Stimulated activated effector memory CD8-positive, alpha-beta T cell treated with anti-CD3 and anti-CD28 coated beads, Interleukin-12 subunit alpha, Interleukin-12 subunit beta, amount 100 ng/mL, for 72 hours (primary cell): ENCODE results near the gene AK1.
"Not testable (repeated sequence)": the region's sequence is repeated elsewhere in the genome, so short reads cannot be mapped to it uniquely, and the experiment has no call there.

Source experiments
- ATAC-seq: fragments of 150-1000 bp; cut with Tn5 transposase; 2 replicates; pipeline ENCODE4 v1.10.0; 2021
- DNase-seq, 2 donors: peaks; one replicate each; pipeline ENCODE4 v3.0.0; 2021 to 2022; ENCODE audit warnings: low spot score in 2 of 2
- H3K27ac Mint-ChIP-seq: one replicate; pipeline ENCODE4 v1.8.0; 2022; ENCODE audit warnings: mild to moderate bottlenecking, mixed read lengths
- H3K36me3 Mint-ChIP-seq: one replicate; pipeline ENCODE4 v1.8.0; 2022; ENCODE audit warnings: mild to moderate bottlenecking, mixed read lengths
- H3K4me1 Mint-ChIP-seq: one replicate; pipeline ENCODE4 v1.8.0; 2022; ENCODE audit warnings: mixed read lengths
- H3K4me3 Mint-ChIP-seq: one replicate; pipeline ENCODE4 v1.8.0; 2022; ENCODE audit warnings: mild to moderate bottlenecking, mixed read lengths
- H3K9me3 Mint-ChIP-seq: one replicate; pipeline ENCODE4 v1.8.0; 2022; ENCODE audit warnings: mixed read lengths

The AK1 gene

DNA sequence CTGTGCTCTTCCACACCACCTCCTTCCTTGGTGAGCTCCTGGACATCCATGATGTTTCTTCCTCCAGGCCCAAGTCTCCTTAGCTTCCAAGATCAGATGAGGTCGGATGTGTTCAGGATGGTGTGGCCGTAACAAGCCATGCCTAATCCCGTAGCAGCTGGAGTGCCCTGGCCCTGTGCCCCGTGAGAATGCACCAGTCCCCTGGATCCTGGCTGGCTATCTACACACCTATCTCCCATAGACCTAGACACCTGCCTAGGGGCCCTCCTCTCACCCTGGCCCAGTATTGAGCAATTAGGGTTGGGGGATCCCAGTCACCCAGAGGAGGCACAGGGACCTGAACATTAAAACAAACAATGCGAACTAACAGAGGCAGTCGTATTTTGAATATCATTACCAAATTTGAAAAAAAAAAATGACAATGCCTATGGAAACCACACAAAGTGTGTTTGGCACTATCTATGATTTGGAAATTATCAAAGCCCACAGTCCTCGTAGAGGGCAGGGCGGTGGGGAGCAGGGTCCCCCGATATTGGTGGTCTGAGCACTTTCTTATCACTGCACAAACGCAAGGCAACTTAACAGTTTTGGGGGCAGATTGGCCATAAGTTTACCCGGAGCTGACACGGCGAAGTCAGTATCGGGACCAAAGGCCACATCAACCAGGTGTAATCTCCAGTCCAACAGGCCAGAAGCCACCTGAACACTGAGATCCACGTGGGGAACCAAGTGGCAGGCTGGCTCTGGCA lies 36.2 kb downstream of the AK1 start:
- no peaks in the 10 kb centered on the region for H3K9me3 Mint-ChIP-seq
- DNase-seq (no peak), ATAC-seq (no peak)
- H3K27ac Mint-ChIP-seq: no peak overlapping the region
- H3K4me1 Mint-ChIP-seq: no peaks in the 10 kb centered on the region
- H3K4me3 Mint-ChIP-seq: no peak overlapping the region
- H3K36me3 Mint-ChIP-seq: peaks cover 10% of the 10 kb centered on the region

DNA sequence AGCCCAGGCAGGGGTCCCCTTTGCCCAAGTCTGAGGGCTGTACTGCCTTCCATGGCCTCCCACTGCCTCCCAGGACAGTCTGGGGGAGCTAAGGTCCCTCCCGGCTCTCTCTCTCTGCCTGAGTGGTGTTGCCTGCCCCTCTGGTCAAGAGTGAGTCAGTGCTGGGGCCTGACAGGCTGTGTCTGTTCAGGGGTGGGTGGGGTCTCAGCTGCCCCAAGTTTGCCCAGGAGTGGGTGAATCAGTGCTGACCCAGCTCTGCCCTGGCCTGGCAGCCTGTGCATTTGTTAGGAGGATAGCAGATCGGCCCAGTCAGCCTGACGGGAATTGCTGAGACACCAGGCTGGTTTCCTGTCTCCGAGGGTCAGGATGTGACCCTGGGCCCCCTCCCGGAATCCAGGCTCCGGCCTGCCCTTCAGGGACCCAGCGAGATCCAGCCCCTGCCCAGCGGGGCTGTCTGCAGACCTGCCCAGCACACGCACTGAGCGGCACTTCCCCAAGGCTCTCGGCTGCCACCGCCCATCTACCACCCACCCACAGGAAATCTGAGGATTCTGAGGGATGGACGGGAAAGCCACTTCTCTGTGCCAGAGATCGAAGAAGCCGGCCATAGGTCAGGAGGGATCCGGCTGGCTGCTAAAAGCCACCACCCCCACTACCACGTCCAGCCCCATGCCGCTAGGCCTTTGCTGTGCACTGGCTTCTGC lies 38.9 kb downstream of the AK1 start:
- H3K27ac Mint-ChIP-seq: peak overlapping the region; percentile 76
- no peaks in the 10 kb centered on the region for H3K9me3 Mint-ChIP-seq
- H3K4me1 Mint-ChIP-seq: peaks cover 12% of the 10 kb centered on the region
- no peak overlapping the region for H3K4me3 Mint-ChIP-seq
- DNase-seq (no peak), ATAC-seq (peak; percentile 22)
- peaks cover 10% of the 10 kb centered on the region for H3K36me3 Mint-ChIP-seq

DNA sequence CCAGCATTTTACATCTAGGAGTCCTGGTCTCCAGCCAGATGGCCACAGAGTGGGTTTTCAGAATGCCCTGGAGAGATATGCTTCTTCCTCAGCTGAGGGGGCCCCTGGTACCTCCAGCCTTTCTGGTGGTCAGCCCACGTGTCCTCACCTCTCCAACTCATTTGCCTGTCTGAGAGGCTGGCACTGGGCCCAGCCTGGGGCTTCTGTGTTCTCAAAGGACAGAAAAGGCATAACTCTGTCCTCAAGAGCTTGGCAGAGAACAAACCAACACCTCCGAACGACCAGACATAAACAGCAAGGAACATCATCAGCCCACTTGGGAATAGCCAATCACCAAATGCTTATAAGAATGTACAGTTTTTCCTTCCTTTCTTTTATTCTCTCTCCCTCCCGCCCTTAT lies 40.1 kb downstream of the AK1 start:
- Mint-ChIP-seq H3K4me3 (no peak overlapping the region), H3K27ac (peak overlapping the region; percentile 76), H3K36me3 (peaks cover 10% of the 10 kb centered on the region), H3K4me1 (peaks cover 12% of the 10 kb centered on the region), H3K9me3 (no peaks in the 10 kb centered on the region)
- ATAC-seq (no peak), DNase-seq (no peak)

DNA sequence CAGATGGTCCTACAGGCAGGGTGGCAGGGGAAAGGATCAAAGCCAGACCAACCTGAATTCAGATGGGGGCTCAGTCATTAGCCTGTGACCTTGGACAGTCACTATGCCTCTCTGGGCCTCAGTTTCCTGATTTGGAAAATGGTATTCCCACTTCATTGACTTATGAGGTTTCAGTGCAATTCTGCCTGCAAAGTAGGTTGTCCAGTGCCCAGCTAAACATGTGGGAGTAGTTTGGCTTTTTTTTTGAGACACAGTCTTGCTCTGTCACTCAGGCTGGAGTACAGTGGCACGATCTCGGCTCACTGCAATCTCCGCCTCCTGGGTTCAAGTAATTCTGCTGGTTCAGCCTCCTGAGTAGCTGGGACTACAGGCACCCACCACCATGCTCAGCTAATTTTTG lies 40.9 kb downstream of the AK1 start:
- H3K36me3 Mint-ChIP-seq, H3K9me3 Mint-ChIP-seq, H3K4me3 Mint-ChIP-seq, ATAC-seq, DNase-seq: not testable (repeated sequence)
- Mint-ChIP-seq H3K4me1 (peaks cover 12% of the 10 kb centered on the region), H3K27ac (peak overlapping the region; percentile 78)

DNA sequence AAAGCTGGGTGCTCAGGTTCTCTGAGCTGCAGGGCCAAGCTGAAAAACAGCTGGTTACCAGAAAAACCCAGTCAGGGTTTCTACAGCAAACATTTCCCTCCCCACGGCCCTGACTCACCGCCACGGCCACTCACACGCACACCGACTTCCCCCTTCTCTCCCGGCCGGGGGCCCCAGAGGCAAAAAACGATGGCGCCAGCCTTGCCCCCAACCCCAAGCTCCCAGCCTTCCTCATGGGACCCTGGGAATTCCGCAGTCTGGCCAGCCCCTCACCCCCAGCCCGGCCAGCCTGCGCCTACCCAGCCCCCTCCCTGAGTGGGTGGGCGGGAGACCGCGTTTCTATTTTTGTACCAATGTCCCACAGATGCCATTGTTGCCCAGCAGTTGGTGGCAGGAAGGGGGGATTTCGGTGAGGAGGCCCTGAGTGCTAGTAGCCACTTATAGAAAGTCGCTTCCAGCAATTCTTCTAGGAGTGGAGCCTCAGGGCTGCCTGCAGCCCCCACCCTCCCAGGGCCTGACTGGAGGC lies 41.4 kb downstream of the AK1 start:
- Mint-ChIP-seq H3K4me3 (no peak overlapping the region), H3K9me3 (no peaks in the 10 kb centered on the region), H3K36me3 (peaks cover under 1% of the 10 kb centered on the region), H3K27ac (peak overlapping the region; percentile 78), H3K4me1 (peaks cover 12% of the 10 kb centered on the region)
- peak; percentile 73 for ATAC-seq
- no peak for DNase-seq

DNA sequence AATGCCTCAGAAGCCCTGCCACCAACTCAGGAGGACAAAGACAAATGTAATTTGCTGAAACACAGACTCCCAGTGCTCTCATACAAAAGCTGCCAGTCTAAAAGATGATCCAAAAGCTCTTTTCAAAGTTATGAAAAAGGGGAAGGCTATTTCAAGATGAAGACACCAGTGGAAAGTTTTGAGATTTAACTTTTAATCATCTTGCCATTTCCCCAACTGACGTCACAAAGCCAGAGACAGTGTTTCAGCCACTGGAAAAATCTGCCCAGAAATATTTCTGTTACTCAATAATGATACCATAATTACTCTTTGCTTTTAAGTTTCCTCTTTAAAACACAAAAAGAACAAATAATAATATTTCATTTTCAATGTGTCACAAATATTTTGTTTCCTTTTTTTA lies 43.9 kb downstream of the AK1 start:
- H3K27ac Mint-ChIP-seq: no peak overlapping the region
- peaks cover 9% of the 10 kb centered on the region for H3K36me3 Mint-ChIP-seq
- no peak for ATAC-seq
- no peak for DNase-seq
- H3K9me3 Mint-ChIP-seq: no peaks in the 10 kb centered on the region
- peaks cover 16% of the 10 kb centered on the region for H3K4me1 Mint-ChIP-seq
- no peak overlapping the region for H3K4me3 Mint-ChIP-seq

DNA sequence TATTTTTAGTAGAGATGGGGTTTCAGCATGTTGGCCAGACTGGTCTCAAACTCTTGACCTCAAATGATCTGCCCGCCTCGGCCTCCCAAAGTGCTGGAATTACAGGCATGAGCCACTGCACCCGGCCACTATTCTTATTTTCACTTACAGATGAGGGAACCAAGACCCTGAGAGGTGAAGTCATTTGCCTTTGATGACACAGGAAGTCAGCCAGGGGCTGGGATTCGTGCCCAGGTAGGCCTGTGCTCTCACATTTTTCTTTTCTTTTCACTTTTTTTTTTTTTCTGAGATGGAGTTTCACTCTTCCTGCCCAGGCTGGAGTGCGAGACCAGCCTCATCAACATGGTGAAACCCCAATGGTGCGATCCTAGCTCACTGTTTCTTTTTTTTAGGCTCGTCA lies 45.2 kb downstream of the AK1 start:
- DNase-seq (no peak), ATAC-seq (no peak)
- Mint-ChIP-seq H3K4me1 (peaks cover 17% of the 10 kb centered on the region), H3K36me3 (peaks cover 10% of the 10 kb centered on the region), H3K4me3 (no peak overlapping the region), H3K9me3 (no peaks in the 10 kb centered on the region), H3K27ac (no peak overlapping the region)

DNA sequence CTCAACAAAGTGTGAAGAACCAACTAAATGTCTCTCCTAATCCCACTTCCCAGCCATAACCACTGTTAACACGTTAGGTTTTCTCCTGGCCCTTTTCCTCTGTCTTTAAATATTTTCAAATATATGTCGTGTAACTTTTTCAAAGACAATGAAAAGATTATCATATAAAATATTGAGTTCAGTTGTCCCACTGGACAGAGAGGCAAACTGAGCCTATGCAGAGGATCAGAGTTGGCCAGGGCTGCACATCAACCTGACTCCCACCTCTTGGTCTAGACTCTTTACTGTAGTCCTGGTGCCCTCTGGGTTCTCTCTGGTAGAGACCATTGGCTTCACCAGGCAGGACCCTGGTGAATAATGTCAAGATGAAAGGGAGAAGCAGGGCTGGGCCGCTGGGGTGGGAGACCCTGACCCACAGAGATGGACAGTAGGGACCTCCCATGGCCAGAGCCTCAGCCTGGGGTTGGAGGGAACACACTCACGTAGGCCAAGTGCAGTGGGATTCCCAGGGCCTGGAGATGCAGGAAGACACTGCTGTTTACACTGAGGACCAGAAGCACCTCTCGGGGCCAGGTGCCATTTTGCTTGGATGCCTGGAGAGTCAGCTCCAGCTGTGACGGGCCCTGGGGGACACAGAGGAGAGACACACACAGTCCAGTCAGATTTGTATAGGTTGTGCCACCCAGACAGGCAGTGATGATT lies 48.1 kb downstream of the AK1 start:
- DNase-seq: no peak
- H3K36me3 Mint-ChIP-seq: peaks cover 15% of the 10 kb centered on the region
- ATAC-seq: no peak
- peaks cover 5% of the 10 kb centered on the region for H3K4me1 Mint-ChIP-seq
- H3K9me3 Mint-ChIP-seq: no peaks in the 10 kb centered on the region
- H3K27ac Mint-ChIP-seq: peak overlapping the region; percentile 68
- peak overlapping the region; percentile 23 for H3K4me3 Mint-ChIP-seq

DNA sequence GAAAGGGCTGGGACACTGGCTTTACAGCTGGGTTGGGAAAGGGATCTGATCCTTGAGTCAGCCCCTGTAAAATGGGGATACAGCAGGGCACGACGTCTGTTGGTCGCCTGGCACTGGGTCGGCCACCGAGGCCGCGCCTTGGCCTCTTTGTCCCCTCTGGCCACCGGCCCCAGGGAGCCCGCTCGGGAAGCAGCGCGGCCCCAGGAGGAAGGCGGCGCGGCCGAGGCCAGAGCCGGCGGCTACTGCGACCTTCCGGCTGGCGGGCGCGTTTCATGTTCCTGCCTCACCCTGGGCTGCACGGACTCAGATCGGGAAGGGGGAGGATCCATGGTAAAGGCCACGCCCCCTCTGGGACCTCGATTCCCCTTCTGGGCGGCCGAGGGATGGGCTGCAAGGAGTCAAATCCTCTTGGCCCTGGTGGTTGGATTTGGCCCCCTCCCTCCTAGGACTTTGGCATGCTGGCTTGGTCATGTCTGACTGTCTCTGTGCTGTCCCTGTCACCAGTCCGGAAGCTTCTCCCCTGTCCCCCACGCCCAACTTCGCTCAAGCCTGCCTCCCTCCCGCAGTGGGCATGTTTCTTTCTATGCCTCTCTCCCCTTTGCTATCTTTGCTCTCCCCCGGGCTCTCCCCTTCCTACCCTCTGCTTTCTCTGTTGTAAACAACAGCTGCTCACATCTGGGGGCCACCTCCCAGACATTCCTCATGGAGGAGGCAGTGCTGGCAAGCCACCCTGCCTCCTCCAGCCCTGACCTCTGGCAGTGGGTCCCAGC lies 49.0 kb downstream of the AK1 start:
- Mint-ChIP-seq H3K4me1 (peaks cover 5% of the 10 kb centered on the region), H3K9me3 (no peaks in the 10 kb centered on the region), H3K4me3 (peak overlapping the region; percentile 23), H3K36me3 (peaks cover 15% of the 10 kb centered on the region), H3K27ac (peak overlapping the region; percentile 68)
- DNase-seq (no peak), ATAC-seq (peak; percentile 11)

DNA sequence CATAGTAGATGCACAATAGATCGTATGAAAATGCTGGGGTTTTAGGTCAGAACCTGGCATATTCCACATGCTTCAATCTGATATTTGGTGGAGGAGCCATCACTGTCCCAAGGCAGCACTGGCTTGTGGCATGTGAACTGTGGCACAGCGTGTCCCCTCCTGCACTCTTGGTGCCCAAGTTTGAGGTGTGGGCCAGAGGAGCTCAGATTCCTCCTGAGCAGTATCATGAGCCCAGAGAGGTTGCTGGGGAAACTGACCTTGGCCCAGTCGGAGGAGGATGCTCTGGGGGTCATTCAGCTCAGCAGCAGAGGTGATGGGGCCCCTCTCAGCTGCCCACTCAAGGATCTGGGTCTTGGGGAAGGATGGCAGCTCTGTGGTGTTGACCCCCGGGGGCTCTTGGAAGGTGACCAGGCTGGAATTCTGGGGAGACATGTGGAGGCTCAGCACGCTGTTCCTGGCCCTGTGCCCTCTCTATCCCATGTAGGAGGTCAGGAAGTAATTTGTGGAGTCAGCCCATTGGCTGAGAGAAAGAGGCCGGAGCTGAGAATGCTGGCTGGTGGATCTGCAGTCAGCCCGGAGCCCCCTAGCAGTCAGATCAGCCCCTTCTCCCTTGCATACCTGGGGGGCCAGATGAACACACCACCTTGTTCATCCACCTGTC lies 51.1 kb downstream of the AK1 start:
- H3K9me3 Mint-ChIP-seq: no peaks in the 10 kb centered on the region
- DNase-seq: no peak
- H3K27ac Mint-ChIP-seq: peak overlapping the region; percentile 56
- no peak for ATAC-seq
- H3K4me3 Mint-ChIP-seq: no peak overlapping the region
- peaks cover 5% of the 10 kb centered on the region for H3K4me1 Mint-ChIP-seq
- H3K36me3 Mint-ChIP-seq: peaks cover 15% of the 10 kb centered on the region

DNA sequence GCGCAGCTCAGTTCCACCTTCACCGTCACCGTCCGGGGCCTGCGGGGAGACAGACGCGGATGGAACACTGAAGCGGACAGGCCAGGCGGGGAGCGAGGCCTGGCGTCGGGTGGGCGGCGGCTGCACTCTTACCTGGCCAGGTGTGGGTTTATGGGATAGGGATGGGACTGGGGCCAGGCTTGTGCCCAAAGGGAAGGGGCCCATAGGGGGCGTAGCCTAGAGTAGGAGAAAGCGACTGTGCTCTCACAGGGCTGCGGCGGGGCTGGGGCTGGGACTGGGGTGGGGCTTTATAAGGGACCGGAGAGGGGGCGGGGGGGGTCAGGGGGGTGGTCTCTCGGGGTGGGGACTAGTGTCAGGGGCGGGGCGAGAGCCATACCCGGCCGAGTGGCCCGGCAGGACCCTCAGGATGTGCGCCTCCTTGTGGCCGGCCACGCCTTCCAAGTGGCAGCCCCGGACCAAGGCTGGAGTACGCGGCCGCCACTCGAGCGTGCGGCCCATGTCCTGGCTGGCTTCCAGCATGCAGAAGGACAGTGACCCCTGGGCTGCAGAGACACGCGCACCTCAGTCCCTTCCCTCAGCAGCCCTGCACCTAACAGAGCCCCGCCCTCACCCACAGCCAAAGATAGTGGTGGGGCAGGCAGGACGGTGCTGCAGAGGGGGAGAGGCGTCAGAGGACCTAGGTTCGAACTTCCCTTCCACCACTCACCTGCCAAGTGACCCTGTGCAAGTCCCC lies 52.0 kb downstream of the AK1 start:
- H3K9me3 Mint-ChIP-seq: no peaks in the 10 kb centered on the region
- ATAC-seq: no peak

DNA sequence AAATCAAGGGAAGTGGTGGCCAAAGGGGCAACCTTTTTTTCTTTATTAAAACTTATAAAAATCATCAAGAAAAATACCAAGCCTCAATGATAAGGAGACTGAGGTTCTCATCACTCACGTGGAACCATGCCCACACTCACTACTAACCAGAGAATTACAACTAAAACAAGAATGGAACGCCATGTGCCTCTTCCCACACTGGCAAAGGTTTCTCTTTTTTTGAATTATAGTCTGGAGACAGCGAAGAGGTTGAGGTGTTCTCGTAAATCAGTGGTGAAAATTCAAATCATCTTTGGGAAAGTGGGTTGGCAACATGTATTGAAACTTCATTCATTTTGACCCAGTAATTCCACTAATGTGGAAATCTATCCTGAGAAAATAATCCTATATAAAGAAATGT lies 55.4 kb downstream of the AK1 start:
- H3K36me3 Mint-ChIP-seq: peaks cover 32% of the 10 kb centered on the region
- H3K9me3 Mint-ChIP-seq: no peaks in the 10 kb centered on the region
- H3K4me3 Mint-ChIP-seq: no peak overlapping the region
- ATAC-seq (no peak), DNase-seq (no peak)
- peaks cover 4% of the 10 kb centered on the region for H3K4me1 Mint-ChIP-seq
- no peak overlapping the region for H3K27ac Mint-ChIP-seq

More for the DNA sequence above, 52.0 kb downstream of the AK1 start:
- Mint-ChIP-seq H3K36me3 (peaks cover 15% of the 10 kb centered on the region), H3K4me3 (no peak overlapping the region), H3K27ac (peak overlapping the region; percentile 56), H3K4me1 (peaks cover 5% of the 10 kb centered on the region)
- DNase-seq: no peak

DNA sequence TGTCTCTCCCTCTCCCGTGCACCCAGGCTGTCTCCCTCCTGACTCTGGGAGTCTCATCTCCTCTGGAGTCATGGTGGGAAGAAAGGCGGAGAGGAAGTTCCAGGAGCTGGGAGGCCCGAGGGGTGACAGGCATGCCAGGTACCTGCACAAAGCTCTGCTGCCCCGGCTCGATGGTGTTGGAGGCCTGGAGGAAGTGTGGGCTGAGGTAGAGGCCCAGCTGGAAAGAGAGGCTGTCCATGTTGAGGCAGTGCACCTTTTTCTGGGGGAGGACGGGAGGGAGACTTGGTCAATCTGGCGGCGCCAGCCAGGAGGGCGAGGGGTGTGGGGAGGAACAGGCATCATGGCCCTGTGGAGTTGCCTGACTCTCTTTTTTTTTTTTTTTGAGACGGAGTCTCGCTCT lies 58.9 kb downstream of the AK1 start:
- ATAC-seq (no peak), DNase-seq (no peak)
- Mint-ChIP-seq H3K27ac (peak overlapping the region; percentile 88), H3K36me3 (peaks cover 55% of the 10 kb centered on the region), H3K9me3 (no peaks in the 10 kb centered on the region), H3K4me3 (no peak overlapping the region), H3K4me1 (peaks cover 6% of the 10 kb centered on the region)

DNA sequence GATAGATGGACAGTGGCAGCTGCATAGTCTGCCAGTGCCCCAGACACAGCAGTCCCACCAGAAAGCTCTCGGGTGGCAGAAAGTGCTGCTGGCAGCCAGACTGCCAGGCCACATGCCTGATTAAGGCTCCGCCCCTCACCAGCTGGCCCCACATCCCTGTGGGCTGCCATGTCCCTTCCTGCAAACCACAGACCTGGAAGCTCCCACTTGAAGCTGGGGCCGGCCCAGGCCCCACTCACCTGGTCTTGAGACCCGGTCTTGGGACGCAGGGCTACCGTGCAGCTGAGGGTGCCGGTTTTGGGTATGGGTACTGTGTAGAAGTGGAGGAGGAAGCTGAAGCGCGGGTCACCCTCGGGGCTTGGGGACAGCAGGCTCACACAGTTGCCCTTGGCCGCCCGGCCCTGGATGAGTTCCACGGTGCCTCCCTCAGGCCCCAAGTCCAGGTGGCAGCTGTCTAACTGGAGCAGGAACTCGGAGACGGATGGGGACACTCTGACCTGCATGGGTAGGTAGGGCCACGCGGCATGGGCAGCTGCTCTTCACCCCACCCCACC lies 59.5 kb downstream of the AK1 start:
- Mint-ChIP-seq H3K27ac (peak overlapping the region; percentile 88), H3K4me3 (no peak overlapping the region), H3K36me3 (peaks cover 61% of the 10 kb centered on the region), H3K4me1 (peaks cover 6% of the 10 kb centered on the region), H3K9me3 (no peaks in the 10 kb centered on the region)
- DNase-seq (no peak), ATAC-seq (no peak)
